A549 (cell line): Measurements from ENCODE around the gene GAK. TPM values are rescaled to one million over a fixed set of nuclear protein-coding genes. Genes with fewer than 3 reads are reported as not detected.

Experiments
- ATAC-seq, 2 experiments: fragments of 200-7000 bp in 1 of 2; fragments of >200 bp in 1 of 2; cut with Nextera tagmentation in 1 of 2; cut with Tn5 transposase in 1 of 2; 3 replicates each; pipeline versions ENCODE4 v1.8.0 to v1.9.1; 2018 to 2020; ENCODE audit warnings: mild to moderate bottlenecking in 1 of 2, moderate library complexity in 1 of 2
- CTCF ChIA-PET: fragments of 300-600 bp; sonication (Branson Sonifier 250); formaldehyde crosslinking; extraction: SDS; loops from one replicate; lab custom pipeline; 2021; ENCODE audit warnings: antibody characterized with exemption, inconsistent platforms; lab: Yijun Ruan, JAX
- POLR2A ChIA-PET: fragments of 350-600 bp; formaldehyde crosslinking; extraction: SDS; loops from one replicate; lab custom pipeline; 2021; ENCODE audit warnings: antibody characterized with exemption, inconsistent platforms; lab: Yijun Ruan, JAX
- DNase-seq, 2 experiments: peaks; one replicate each; pipeline versions ENCODE4 v3.0.0 to v3.0.0-alpha.2; 2011 to 2016; ENCODE audit warnings: low read depth in 1 of 2, low spot score in 1 of 2
- FAIRE-seq: peaks from 2 replicates; lab custom pipeline; 2011; peaks lifted over from hg19 to GRCh38; lab: Jason Lieb, UNC
- H3K27ac ChIP-seq, 2 experiments: fragments of >200 bp; sonication (Bioruptor Twin); formaldehyde crosslinking; 3 replicates each; pipeline ENCODE4 v1.5.1; 2016 to 2017
- H3K4me1 ChIP-seq: fragments of >200 bp; sonication (Bioruptor Twin); formaldehyde crosslinking; 3 replicates; pipeline ENCODE4 v1.6.1; 2016
- H3K4me2 ChIP-seq: fragments of >200 bp; sonication (Bioruptor Twin); formaldehyde crosslinking; 3 replicates; pipeline ENCODE4 v1.6.1; 2016
- H3K4me3 ChIP-seq: fragments of >200 bp; sonication (Bioruptor Twin); formaldehyde crosslinking; 3 replicates; pipeline ENCODE4 v1.5.1; 2016
- H3K9me3 ChIP-seq: fragments of >200 bp; sonication (Bioruptor Twin); formaldehyde crosslinking; 3 replicates; pipeline ENCODE4 v1.6.1; 2016
- CBX8 ChIP-seq: fragments of 200-600 bp; sonication (generic); IDR thresholded peaks from 2 replicates; pipeline ENCODE4 v1.6.1; 2016
- CTCF ChIP-seq: fragments of >200 bp; sonication (Bioruptor Twin); formaldehyde crosslinking; IDR thresholded peaks from 3 replicates; pipeline ENCODE4 v1.5.1; 2016
- EHF ChIP-seq: fragments of 250-450 bp; sonication (Bioruptor Pico); IDR thresholded peaks from 2 replicates; pipeline ENCODE4 v1.5.0; 2020; ENCODE audit warnings: mild to moderate bottlenecking
- FOSB ChIP-seq: fragments of 250-450 bp; sonication (Bioruptor Pico); IDR thresholded peaks from 2 replicates; pipeline ENCODE4 v1.5.0; 2020; ENCODE audit warnings: mild to moderate bottlenecking, moderate library complexity
- JUNB ChIP-seq: fragments of >200 bp; sonication (Bioruptor Twin); formaldehyde crosslinking; IDR thresholded peaks from 2 replicates; pipeline ENCODE4 v1.6.1; 2016
- KDM5A ChIP-seq: fragments of 200-600 bp; sonication (generic); IDR thresholded peaks from 2 replicates; pipeline ENCODE4 v1.6.1; 2016; ENCODE audit warnings: antibody characterized with exemption, mild to moderate bottlenecking
- MAX ChIP-seq: IDR thresholded peaks from 2 replicates; pipeline ENCODE4 v1.6.1; 2012
- SREBF2 ChIP-seq: fragments of 450-650 bp; IDR thresholded peaks from 2 replicates; pipeline ENCODE4 v1.6.1; 2014; ENCODE audit warnings: mild to moderate bottlenecking, moderate library complexity
- TFCP2L1 ChIP-seq: fragments of 250-450 bp; sonication (Bioruptor Pico); IDR thresholded peaks from 2 replicates; pipeline ENCODE4 v1.5.0; 2021; ENCODE audit warnings: mild to moderate bottlenecking
- ZC3H11A ChIP-seq: fragments of 450-650 bp; IDR thresholded peaks from 2 replicates; pipeline ENCODE4 v1.6.1; 2014; ENCODE audit warnings: antibody characterized with exemption, mild to moderate bottlenecking
- ZNF302 ChIP-seq: fragments of 250-450 bp; sonication (Bioruptor Pico); IDR thresholded peaks from 2 replicates; pipeline ENCODE4 v1.9.0; 2021; ENCODE audit warnings: inconsistent platforms, mild to moderate bottlenecking, moderate library complexity
- ZSCAN20 ChIP-seq: fragments of 250-450 bp; sonication (Bioruptor Pico); IDR thresholded peaks from 2 replicates; pipeline ENCODE4 v1.8.0; 2022; ENCODE audit warnings: mild to moderate bottlenecking, moderate library complexity
- WGBS: methylation state at CpG from one replicate; pipeline ENCODE4 v1.1.6; 2017; ENCODE audit errors: missing lambda C conversion rate; 5-methylcytosine and 5-hydroxymethylcytosine counted together
- polyA plus RNA-seq, 4 experiments: library from polyadenylated mRNA; depleted of rRNA in 3 of 4; stranded (reverse); fragments of >200 nt; fragmentation: RNase III in 1 of 4; extraction: RNeasy Plus Mini Kit Qiagen cat#74134 plus additional on column Dnase treatment in 1 of 4; gene quantifications; 2 replicates in 3 of 4; 3 replicates in 1 of 4; pipeline ENCODE4 v1.2.3, GENCODE V29; 2011 to 2017
- TF ChIP-seq, protein P1 (sequence below): fragments of >200 bp; sonication (Bioruptor Twin); formaldehyde crosslinking; IDR thresholded peaks from 2 replicates; pipeline ENCODE4 v1.6.1; 2016
- TF ChIP-seq, protein P2 (sequence below): fragments of 250-450 bp; sonication (Bioruptor Pico); IDR thresholded peaks from 2 replicates; pipeline ENCODE4 v1.5.0; 2021; ENCODE audit warnings: mild to moderate bottlenecking, moderate library complexity, borderline replicate concordance
- TF ChIP-seq, protein P3 (sequence below): IDR thresholded peaks from 2 replicates; pipeline ENCODE4 v1.6.1; 2012

Gene GAK
- polyA plus RNA-seq, 2 of the 4 experiments (the other 2 are of a cell fraction): 13.8 to 34.3 TPM

DNA sequence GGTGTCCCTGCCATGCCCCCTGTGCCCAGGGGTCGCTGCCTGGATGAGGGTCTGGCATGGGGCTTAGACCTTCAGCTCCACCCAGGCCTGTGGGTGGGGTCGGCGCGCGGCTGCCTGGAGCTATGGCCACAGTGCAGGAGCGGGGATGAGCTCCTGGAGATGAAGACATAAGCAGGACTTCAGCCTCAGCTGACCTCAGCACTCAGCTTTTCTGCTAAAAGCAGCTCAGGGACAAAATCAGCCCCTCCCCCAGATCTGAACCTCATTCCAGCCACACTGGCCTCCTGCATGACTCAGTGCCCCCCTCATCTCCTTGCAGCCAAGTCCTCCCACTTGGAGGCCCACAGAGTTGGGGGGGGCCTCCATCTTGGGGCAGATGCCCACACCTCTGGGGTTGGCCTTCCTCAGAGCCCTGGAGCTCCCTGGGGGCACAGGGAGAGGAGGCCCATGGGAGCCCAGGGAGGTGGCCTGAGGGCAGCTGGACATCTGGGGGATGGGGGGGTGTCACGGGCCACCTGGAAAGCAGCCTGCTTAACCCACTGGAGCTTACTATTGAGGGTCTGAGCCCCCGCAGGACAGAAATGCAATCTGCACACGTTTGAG is 86.8 kb downstream of the GAK start (continued):
- TF ChIP-seq, protein P1, sequence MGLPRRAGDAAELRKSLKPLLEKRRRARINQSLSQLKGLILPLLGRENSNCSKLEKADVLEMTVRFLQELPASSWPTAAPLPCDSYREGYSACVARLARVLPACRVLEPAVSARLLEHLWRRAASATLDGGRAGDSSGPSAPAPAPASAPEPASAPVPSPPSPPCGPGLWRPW: no peak
- no peak for TF ChIP-seq JUNB
- no peak for TF ChIP-seq EHF
- TF ChIP-seq TFCP2L1 (CRISPR knock-in tag): no peak

GRCh38 chr4:844752-845232 is 87.3 kb downstream of the GAK start:
- CTCF ChIA-PET: interaction anchor here (1.3 to 2.3 kb wide), 2 partner anchors 9 to 103 kb away, joined by 4 to 5 read pairs; no protein-coding TSS in a partner anchor
- TF ChIP-seq, protein P2, sequence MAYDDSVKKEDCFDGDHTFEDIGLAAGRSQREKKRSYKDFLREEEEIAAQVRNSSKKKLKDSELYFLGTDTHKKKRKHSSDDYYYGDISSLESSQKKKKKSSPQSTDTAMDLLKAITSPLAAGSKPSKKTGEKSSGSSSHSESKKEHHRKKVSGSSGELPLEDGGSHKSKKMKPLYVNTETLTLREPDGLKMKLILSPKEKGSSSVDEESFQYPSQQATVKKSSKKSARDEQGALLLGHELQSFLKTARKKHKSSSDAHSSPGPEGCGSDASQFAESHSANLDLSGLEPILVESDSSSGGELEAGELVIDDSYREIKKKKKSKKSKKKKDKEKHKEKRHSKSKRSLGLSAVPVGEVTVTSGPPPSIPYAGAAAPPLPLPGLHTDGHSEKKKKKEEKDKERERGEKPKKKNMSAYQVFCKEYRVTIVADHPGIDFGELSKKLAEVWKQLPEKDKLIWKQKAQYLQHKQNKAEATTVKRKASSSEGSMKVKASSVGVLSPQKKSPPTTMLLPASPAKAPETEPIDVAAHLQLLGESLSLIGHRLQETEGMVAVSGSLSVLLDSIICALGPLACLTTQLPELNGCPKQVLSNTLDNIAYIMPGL (CRISPR knock-in tag): no peak
- no peak for TF ChIP-seq CBX8
- no peak for TF ChIP-seq KDM5A
- TF ChIP-seq EHF: no peak
- TF ChIP-seq ZC3H11A: no peak
- TF ChIP-seq ZNF302 (CRISPR knock-in tag): no peak
- TF ChIP-seq, protein P3, sequence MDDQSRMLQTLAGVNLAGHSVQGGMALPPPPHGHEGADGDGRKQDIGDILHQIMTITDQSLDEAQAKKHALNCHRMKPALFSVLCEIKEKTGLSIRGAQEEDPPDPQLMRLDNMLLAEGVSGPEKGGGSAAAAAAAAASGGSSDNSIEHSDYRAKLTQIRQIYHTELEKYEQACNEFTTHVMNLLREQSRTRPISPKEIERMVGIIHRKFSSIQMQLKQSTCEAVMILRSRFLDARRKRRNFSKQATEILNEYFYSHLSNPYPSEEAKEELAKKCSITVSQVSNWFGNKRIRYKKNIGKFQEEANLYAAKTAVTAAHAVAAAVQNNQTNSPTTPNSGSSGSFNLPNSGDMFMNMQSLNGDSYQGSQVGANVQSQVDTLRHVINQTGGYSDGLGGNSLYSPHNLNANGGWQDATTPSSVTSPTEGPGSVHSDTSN: no peak
- TF ChIP-seq, all 56 proteins: peak for 0
- 100% methylated on average over 5 of the region's 10 CpGs for WGBS
- Histone ChIP-seq H3K9me3 (no peaks in the 10 kb centered on the region; the same call in 2 of the 3 replicates), H3K4me1 (no peaks in the 10 kb centered on the region), H3K4me2 (no peak overlapping the region), H3K4me3 (no peak overlapping the region), H3K27ac (no peak overlapping the region)
- POLR2A ChIA-PET: no interaction called here
- FAIRE-seq (no peak), DNase-seq (no peak), ATAC-seq (no peak)

DNA sequence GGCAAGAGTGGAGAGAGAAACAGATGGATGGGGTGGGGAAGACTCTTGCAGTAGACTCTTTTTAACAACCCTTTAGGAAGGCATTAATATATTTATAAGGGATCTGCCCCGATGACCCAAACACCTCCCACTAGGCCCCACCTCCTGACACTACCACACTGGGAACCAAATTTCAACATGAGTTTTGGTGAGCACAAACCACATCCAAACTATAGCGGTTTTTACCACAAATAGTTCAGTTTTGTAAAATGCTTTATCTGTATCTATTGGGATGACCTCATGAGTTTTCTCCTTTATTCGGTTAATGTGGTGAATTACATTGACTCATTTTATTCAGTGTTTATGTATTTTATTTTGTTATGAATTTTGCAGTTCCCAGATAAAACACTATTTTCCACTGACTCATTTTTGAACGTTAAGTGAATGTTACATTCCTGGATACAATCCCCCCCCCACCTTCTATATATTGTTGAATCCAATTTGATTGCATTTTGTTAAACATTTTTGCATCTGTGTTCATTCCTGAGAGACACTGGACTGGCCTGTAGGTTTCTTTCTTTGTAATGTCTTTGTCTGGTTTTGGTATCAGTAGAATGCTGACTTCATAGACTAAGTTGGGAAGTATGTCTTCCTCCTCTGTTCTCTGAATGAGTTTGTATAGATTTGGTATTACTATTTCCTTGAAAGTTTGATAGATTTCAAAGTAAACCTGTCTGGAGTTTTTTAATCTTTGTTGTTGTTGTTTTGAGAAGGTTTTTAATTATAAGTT is 92.3 kb downstream of the GAK start:
- TF ChIP-seq CTCF (no peak), TFCP2L1 (CRISPR knock-in tag) (no peak), MAX (no peak), CBX8 (no peak), ZSCAN20 (CRISPR knock-in tag) (no peak), FOSB (CRISPR knock-in tag) (no peak), SREBF2 (no peak), KDM5A (no peak)
- H3K4me3 ChIP-seq: no peak overlapping the region
- FAIRE-seq (no peak), ATAC-seq (no peak), DNase-seq (no peak)
- no peak overlapping the region for H3K27ac ChIP-seq
- no peaks in the 10 kb centered on the region for H3K4me1 ChIP-seq
- POLR2A ChIA-PET: no interaction called here
- WGBS: 81% methylated on average over 4 of the region's 4 CpGs
- H3K9me3 ChIP-seq: peaks cover 16% of the 10 kb centered on the region; the same call in 2 of the 3 replicates
- H3K4me2 ChIP-seq: no peak overlapping the region
- CTCF ChIA-PET: no interaction called here
